Measurements from ENCODE around the gene ATG2A. TPM values are rescaled to one million over a fixed set of nuclear protein-coding genes. Genes with fewer than 3 reads are reported as not detected.

ATG2A gene
- total RNA-seq, 1 experiment from 2014 or later, result 28.6 TPM

- intact Hi-C loops (cut with micrococcal nuclease; ENCODE audit: unreplicated experiment), result no loop called here
- Histone ChIP-seq H3K9me3 (ENCODE audit: low read depth, low read length, poor library complexity, severe bottlenecking) (no peaks in the 10 kb centered on the region), H3K4me3 (ENCODE audit: low read depth, low read length, poor library complexity, severe bottlenecking) (peak overlapping the region; percentile 69), H3K27ac (ENCODE audit: low read depth, low read length, poor library complexity, severe bottlenecking) (no peak overlapping the region), H3K27me3 (replicated peaks; ENCODE audit: insufficient read depth, low read depth, low read length, poor library complexity) (no peaks in the 10 kb centered on the region), H3K4me1 (ENCODE audit: insufficient read depth, low read length, poor library complexity, severe bottlenecking) (peaks cover 8% of the 10 kb centered on the region), H3K36me3 (ENCODE audit: insufficient read depth, low read length, poor library complexity, severe bottlenecking) (no peaks in the 10 kb centered on the region)
- ChIA-PET POLR2A (ENCODE audit: low non-redundant PET) (no interaction called here), CTCF (no interaction called here)
- no TSS peak for BruUV-seq (replicated peaks)
- TF ChIP-seq EZH2 (IDR thresholded peaks at IDR 0.05; ENCODE audit: borderline replicate concordance, low read depth, low read length, poor library complexity, severe bottlenecking) (no peak), CTCF (conservative IDR thresholded peaks at IDR 0.05; ENCODE audit: low read depth, low read length) (no peak)
- DNase-seq (ENCODE audit: low spot score), result no peak
Observed at GRCh38 chr11:64925536-64926436, 8.8 kb upstream of the ATG2A start.

- intact Hi-C loops (cut with micrococcal nuclease; ENCODE audit: unreplicated experiment), result no loop called here
- DNase-seq (ENCODE audit: low spot score), result peak; percentile 37
- ChIA-PET POLR2A (ENCODE audit: low non-redundant PET) (interaction anchor here (0.7 to 0.8 kb wide), 2 partner anchors 10 to 146 kb away, joined by 3 read pairs; no protein-coding TSS in a partner anchor), CTCF (no interaction called here)
- Histone ChIP-seq H3K9me3 (ENCODE audit: low read depth, low read length, poor library complexity, severe bottlenecking) (no peaks in the 10 kb centered on the region), H3K27ac (ENCODE audit: low read depth, low read length, poor library complexity, severe bottlenecking) (peak overlapping the region; percentile 77), H3K4me3 (ENCODE audit: low read depth, low read length, poor library complexity, severe bottlenecking) (peak overlapping the region; percentile 69), H3K36me3 (ENCODE audit: insufficient read depth, low read length, poor library complexity, severe bottlenecking) (no peaks in the 10 kb centered on the region), H3K4me1 (ENCODE audit: insufficient read depth, low read length, poor library complexity, severe bottlenecking) (peaks cover 8% of the 10 kb centered on the region), H3K27me3 (replicated peaks; ENCODE audit: insufficient read depth, low read depth, low read length, poor library complexity) (no peaks in the 10 kb centered on the region)
- BruUV-seq (replicated peaks), result no TSS peak
- TF ChIP-seq EZH2 (IDR thresholded peaks at IDR 0.05; ENCODE audit: borderline replicate concordance, low read depth, low read length, poor library complexity, severe bottlenecking) (no peak), CTCF (conservative IDR thresholded peaks at IDR 0.05; ENCODE audit: low read depth, low read length) (no peak)
Observed at GRCh38 chr11:64924910-64925284, 7.9 kb upstream of the ATG2A start.

GRCh38 chr11:64923944-64924909, 7.2 kb upstream of the ATG2A start, which contains the start of gene PPP2R5B:
Gene PPP2R5B (plus strand): TSS chr11:64924689. CDS start chr11:64925735, 1,046 bp downstream.
- Histone ChIP-seq H3K36me3 (ENCODE audit: insufficient read depth, low read length, poor library complexity, severe bottlenecking) (no peaks in the 10 kb centered on the region), H3K4me1 (ENCODE audit: insufficient read depth, low read length, poor library complexity, severe bottlenecking) (peaks cover 8% of the 10 kb centered on the region), H3K27ac (ENCODE audit: low read depth, low read length, poor library complexity, severe bottlenecking) (peak within 1 kb of the TSS; percentile 77), H3K4me3 (ENCODE audit: low read depth, low read length, poor library complexity, severe bottlenecking) (peak within 1 kb of the TSS; percentile 69), H3K9me3 (ENCODE audit: low read depth, low read length, poor library complexity, severe bottlenecking) (no peaks in the 10 kb centered on the region), H3K27me3 (replicated peaks; ENCODE audit: insufficient read depth, low read depth, low read length, poor library complexity) (no peaks in the 10 kb centered on the region)
- no TSS peak for BruUV-seq (replicated peaks)
- DNase-seq (ENCODE audit: low spot score), result peak; percentile 96
- POLR2A ChIA-PET (ENCODE audit: low non-redundant PET), result interaction anchor here (0.7 to 0.8 kb wide), 2 partner anchors 11 to 146 kb away, joined by 3 read pairs; no protein-coding TSS in a partner anchor
- CTCF ChIA-PET, result interaction anchor here (0.8 kb wide), 1 partner anchor 36 kb away, joined by 4 read pairs; no protein-coding TSS in a partner anchor
- TF ChIP-seq CTCF (conservative IDR thresholded peaks at IDR 0.05; ENCODE audit: low read depth, low read length), result no peak
- TF ChIP-seq EZH2 (IDR thresholded peaks at IDR 0.05; ENCODE audit: borderline replicate concordance, low read depth, low read length, poor library complexity, severe bottlenecking), result no peak
- intact Hi-C loops (cut with micrococcal nuclease; ENCODE audit: unreplicated experiment), result no loop called here

Measured in A673 (cell line).